GM12872 (cell line): ENCODE data around the gene SLC7A5.

Source experiments
- CTCF ChIP-seq: IDR thresholded peaks from 3 replicates; pipeline ENCODE4 v1.5.1; 2011; ENCODE audit warnings: low read depth, mild to moderate bottlenecking, low read length, moderate library complexity; ENCODE audit not compliant: insufficient read depth

Gene SLC7A5

GRCh38 chr16:87839542-87840270, 29.6 kb downstream of the SLC7A5 start:
- TF ChIP-seq CTCF, result no peak

- no peak for TF ChIP-seq CTCF
These were observed 30.4 kb downstream of the SLC7A5 start for GRCh38 chr16:87838643-87839541.

- no peak for TF ChIP-seq CTCF
These were observed 31.5 kb downstream of the SLC7A5 start for GRCh38 chr16:87837627-87838289.

GRCh38 chr16:87836844-87837581, 32.3 kb downstream of the SLC7A5 start:
- no peak for TF ChIP-seq CTCF

- TF ChIP-seq CTCF, result no peak
These were observed 32.9 kb downstream of the SLC7A5 start for GRCh38 chr16:87836346-87836843.

GRCh38 chr16:87835882-87836331, 33.4 kb downstream of the SLC7A5 start:
- TF ChIP-seq CTCF, result no peak
